Testis (tissue), 3 donors: ENCODE data around the gene GRM5. TPM values are rescaled to one million over a fixed set of nuclear protein-coding genes. Genes with fewer than 3 reads are reported as not detected.
"Not testable (repeated sequence)": the region's sequence is repeated elsewhere in the genome, so short reads cannot be mapped to it uniquely, and the experiment has no call there.

Experiments used
- DNase-seq: peaks from one replicate; pipeline ENCODE4 v3.0.0-alpha.2; 2019
- H3K27ac ChIP-seq, 2 donors: fragments of 200-600 bp; sonication (generic); one replicate each; pipeline ENCODE4 v1.5.1; 2019
- H3K27me3 ChIP-seq: fragments of 200-600 bp; sonication (generic); one replicate; pipeline ENCODE4 v1.5.1; 2019
- H3K36me3 ChIP-seq: fragments of 200-600 bp; sonication (generic); one replicate; pipeline ENCODE4 v1.5.1; 2017; ENCODE audit warnings: low read depth; ENCODE audit errors: missing control alignments
- H3K4me1 ChIP-seq: fragments of 200-600 bp; sonication (generic); one replicate; pipeline ENCODE4 v1.5.1; 2019
- H3K4me3 ChIP-seq, 2 donors: fragments of 200-600 bp; sonication (generic); one replicate each; pipeline ENCODE4 v1.5.1; 2017 to 2019
- H3K9me3 ChIP-seq: fragments of 200-600 bp; sonication (generic); one replicate; pipeline ENCODE4 v1.5.1; 2017
- CTCF ChIP-seq, 3 experiments: fragments of 450-650 bp in 2 of 3; fragments of 200-600 bp in 1 of 3; sonication (generic) in 1 of 3; IDR thresholded peaks; one replicate each; pipeline ENCODE4 v1.5.1; 2016 to 2019; ENCODE audit warnings: antibody characterized with exemption in 3 of 3, mild to moderate bottlenecking in 2 of 3, moderate library complexity in 1 of 3
- POLR2A ChIP-seq: fragments of 450-650 bp; IDR thresholded peaks from one replicate; pipeline ENCODE4 v1.6.1; 2017; ENCODE audit warnings: antibody characterized with exemption, mild to moderate bottlenecking, moderate library complexity
- WGBS, 2 donors: methylation state at CpG; one replicate each; pipeline ENCODE4 v1.1.5; 2018; 5-methylcytosine and 5-hydroxymethylcytosine counted together
- intact Hi-C: fragments of 100-400 bp; cut with DNase I; formaldehyde crosslinking; loops from one replicate; pipeline ENCODE4 v1.15.1; 2023; ENCODE audit warnings: low total_unique reads
- polyA plus RNA-seq: library from polyadenylated mRNA; stranded (reverse); fragments of 350-450 nt; fragmentation: Illumina TruSeq; extraction: RNeasy Lipid Tissue Mini Kit (QIAGEN cat#74804); gene quantifications from one replicate; pipeline ENCODE4 v1.2.3, GENCODE V29; 2014; ENCODE audit warnings: low read depth, low replicate concordance; ENCODE audit not compliant: insufficient read depth
- total RNA-seq, 2 donors: library from RNA; depleted of rRNA; stranded (reverse); fragments of >200 nt; gene quantifications; one replicate each; pipeline ENCODE4 v1.2.3, GENCODE V29; 2016

Gene GRM5
- total and polyA plus RNA-seq, 3 donors from 2014 or later: 2.3 to 4.9 (median 2.8) TPM

- no peak for DNase-seq
- Histone ChIP-seq H3K27ac (no peak overlapping the region), H3K4me3 (no peak overlapping the region), H3K9me3 (no peaks in the 10 kb centered on the region), H3K4me1 (no peaks in the 10 kb centered on the region), H3K27me3 (no peaks in the 10 kb centered on the region), H3K36me3 (no peaks in the 10 kb centered on the region)
- TF ChIP-seq POLR2A (no peak), CTCF (IDR thresholded peaks at IDR 0.05) (no peak)
- intact Hi-C loops: no loop called here
Measured at GRCh38 chr11:88972210-88972609, 93.6 kb downstream of the GRM5 start.

GRCh38 chr11:88961621-88962020, 104.2 kb downstream of the GRM5 start:
- 82 to 93% methylated on average over 2 of the region's 2 CpGs for WGBS, 2 donors
- DNase-seq, H3K27ac ChIP-seq: not testable (repeated sequence)

GRCh38 chr11:88959857-88960256, 105.9 kb downstream of the GRM5 start:
- H3K27ac ChIP-seq, H3K36me3 ChIP-seq, DNase-seq, H3K4me1 ChIP-seq, H3K4me3 ChIP-seq, H3K9me3 ChIP-seq, H3K27me3 ChIP-seq, intact Hi-C loops: not testable (repeated sequence)
- WGBS, 2 donors: 50 to 60% methylated on average over 3 of the region's 3 CpGs

More at GRCh38 chr11:88961621-88962020, 104.2 kb downstream of the GRM5 start:
- intact Hi-C loops, H3K9me3 ChIP-seq, H3K36me3 ChIP-seq, H3K4me3 ChIP-seq, H3K4me1 ChIP-seq, H3K27me3 ChIP-seq: not testable (repeated sequence)

- no peak for TF ChIP-seq POLR2A
- TF ChIP-seq CTCF (IDR thresholded peaks at IDR 0.05): no peak
- Histone ChIP-seq H3K9me3 (no peaks in the 10 kb centered on the region), H3K4me3 (no peak overlapping the region), H3K27me3 (no peaks in the 10 kb centered on the region), H3K36me3 (no peaks in the 10 kb centered on the region), H3K4me1 (no peaks in the 10 kb centered on the region), H3K27ac (no peak overlapping the region)
- intact Hi-C loops: no loop called here
- DNase-seq: no peak
Measured at GRCh38 chr11:88950975-88951374, 114.8 kb downstream of the GRM5 start.

GRCh38 chr11:88948908-88949307, 116.9 kb downstream of the GRM5 start:
- H3K36me3 ChIP-seq, H3K4me1 ChIP-seq, H3K27ac ChIP-seq, DNase-seq, H3K4me3 ChIP-seq, H3K9me3 ChIP-seq, H3K27me3 ChIP-seq, intact Hi-C loops: not testable (repeated sequence)

GRCh38 chr11:88947843-88948572, 117.8 kb downstream of the GRM5 start:
- H3K4me3 ChIP-seq, DNase-seq, H3K36me3 ChIP-seq, intact Hi-C loops, H3K27ac ChIP-seq, H3K27me3 ChIP-seq, H3K9me3 ChIP-seq, H3K4me1 ChIP-seq: not testable (repeated sequence)
- WGBS, 2 donors: 76% methylated on average over 6 of the region's 6 CpGs

GRCh38 chr11:88929665-88930064, 136.1 kb downstream of the GRM5 start:
- H3K27ac ChIP-seq, intact Hi-C loops, H3K4me1 ChIP-seq, H3K4me3 ChIP-seq, DNase-seq, H3K36me3 ChIP-seq, H3K27me3 ChIP-seq, H3K9me3 ChIP-seq: not testable (repeated sequence)
- 28 to 34% methylated on average over 1 of the region's 1 CpG for WGBS, 2 donors

GRCh38 chr11:88917065-88917464, 148.7 kb downstream of the GRM5 start:
- intact Hi-C loops, H3K27ac ChIP-seq, DNase-seq, H3K27me3 ChIP-seq, H3K4me1 ChIP-seq, H3K9me3 ChIP-seq, H3K36me3 ChIP-seq, H3K4me3 ChIP-seq: not testable (repeated sequence)
- WGBS, 2 donors: 88 to 100% methylated on average over 1 of the region's 1 CpG
